Tibial nerve (tissue), 4 donors: ENCODE measurements around the gene USP6NL.

Source experiments
- EP300 ChIP-seq, 2 donors: sonication (generic); formaldehyde crosslinking; IDR thresholded peaks; one replicate each; pipeline ENCODE4 v1.6.1; 2017; ENCODE audit warnings: antibody characterized with exemption in 2 of 2, mild to moderate bottlenecking in 1 of 2
- TF ChIP-seq, protein P1 (sequence below), 5 experiments: fragments of 200-600 bp in 3 of 5; fragments of 450-650 bp in 2 of 5; sonication (generic) in 3 of 5; IDR thresholded peaks; one replicate each; pipeline ENCODE4 v1.5.1; 2016 to 2019; ENCODE audit warnings: antibody characterized with exemption in 5 of 5, mild to moderate bottlenecking in 3 of 5, moderate library complexity in 2 of 5

GRCh38 chr10:11407939-11408338 lies 203.5 kb downstream of the USP6NL start:
- TF ChIP-seq, protein P1, sequence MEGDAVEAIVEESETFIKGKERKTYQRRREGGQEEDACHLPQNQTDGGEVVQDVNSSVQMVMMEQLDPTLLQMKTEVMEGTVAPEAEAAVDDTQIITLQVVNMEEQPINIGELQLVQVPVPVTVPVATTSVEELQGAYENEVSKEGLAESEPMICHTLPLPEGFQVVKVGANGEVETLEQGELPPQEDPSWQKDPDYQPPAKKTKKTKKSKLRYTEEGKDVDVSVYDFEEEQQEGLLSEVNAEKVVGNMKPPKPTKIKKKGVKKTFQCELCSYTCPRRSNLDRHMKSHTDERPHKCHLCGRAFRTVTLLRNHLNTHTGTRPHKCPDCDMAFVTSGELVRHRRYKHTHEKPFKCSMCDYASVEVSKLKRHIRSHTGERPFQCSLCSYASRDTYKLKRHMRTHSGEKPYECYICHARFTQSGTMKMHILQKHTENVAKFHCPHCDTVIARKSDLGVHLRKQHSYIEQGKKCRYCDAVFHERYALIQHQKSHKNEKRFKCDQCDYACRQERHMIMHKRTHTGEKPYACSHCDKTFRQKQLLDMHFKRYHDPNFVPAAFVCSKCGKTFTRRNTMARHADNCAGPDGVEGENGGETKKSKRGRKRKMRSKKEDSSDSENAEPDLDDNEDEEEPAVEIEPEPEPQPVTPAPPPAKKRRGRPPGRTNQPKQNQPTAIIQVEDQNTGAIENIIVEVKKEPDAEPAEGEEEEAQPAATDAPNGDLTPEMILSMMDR (IDR thresholded peaks at IDR 0.05): no peak
- no peak for TF ChIP-seq EP300 (IDR thresholded peaks at IDR 0.05)
